ENCODE results near the gene KRT85. TPM values are rescaled to one million over a fixed set of nuclear protein-coding genes. Genes with fewer than 3 reads are reported as not detected.

KRT85 gene
- total RNA-seq, 1 donor from 2014 or later, result not detected

DNA sequence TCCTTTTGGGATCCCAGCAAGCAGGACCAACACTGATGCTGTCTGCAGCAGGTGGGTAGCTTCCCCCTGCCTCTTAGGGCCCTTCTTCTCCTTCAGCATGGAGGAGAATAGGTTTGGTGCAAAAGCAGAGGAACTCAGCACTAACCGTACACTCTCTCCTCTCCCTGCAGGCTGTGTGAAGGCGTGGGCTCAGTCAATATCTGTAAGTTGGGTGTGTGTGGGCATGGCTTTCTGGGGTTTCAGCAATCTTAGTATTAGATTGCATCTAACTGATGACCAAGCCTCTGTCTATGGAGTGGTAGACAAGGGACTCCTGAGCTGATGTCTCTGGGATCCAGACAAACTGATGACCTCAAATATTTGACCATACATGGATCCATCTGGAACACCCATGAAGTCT lies 14.3 kb downstream of the KRT85 start:
- no peak for DNase-seq
- no peak overlapping the region for H3K4me3 ChIP-seq
- H3K27ac ChIP-seq, result no peak overlapping the region
- peaks cover 15% of the 10 kb centered on the region for H3K27me3 ChIP-seq (ENCODE audit: low read depth)
- intact Hi-C loops (cut with DNase I), result no loop called here
- H3K9me3 ChIP-seq, result no peaks in the 10 kb centered on the region
- peaks cover 7% of the 10 kb centered on the region for H3K4me1 ChIP-seq
- ATAC-seq, result no peak
- TF ChIP-seq, protein P1, sequence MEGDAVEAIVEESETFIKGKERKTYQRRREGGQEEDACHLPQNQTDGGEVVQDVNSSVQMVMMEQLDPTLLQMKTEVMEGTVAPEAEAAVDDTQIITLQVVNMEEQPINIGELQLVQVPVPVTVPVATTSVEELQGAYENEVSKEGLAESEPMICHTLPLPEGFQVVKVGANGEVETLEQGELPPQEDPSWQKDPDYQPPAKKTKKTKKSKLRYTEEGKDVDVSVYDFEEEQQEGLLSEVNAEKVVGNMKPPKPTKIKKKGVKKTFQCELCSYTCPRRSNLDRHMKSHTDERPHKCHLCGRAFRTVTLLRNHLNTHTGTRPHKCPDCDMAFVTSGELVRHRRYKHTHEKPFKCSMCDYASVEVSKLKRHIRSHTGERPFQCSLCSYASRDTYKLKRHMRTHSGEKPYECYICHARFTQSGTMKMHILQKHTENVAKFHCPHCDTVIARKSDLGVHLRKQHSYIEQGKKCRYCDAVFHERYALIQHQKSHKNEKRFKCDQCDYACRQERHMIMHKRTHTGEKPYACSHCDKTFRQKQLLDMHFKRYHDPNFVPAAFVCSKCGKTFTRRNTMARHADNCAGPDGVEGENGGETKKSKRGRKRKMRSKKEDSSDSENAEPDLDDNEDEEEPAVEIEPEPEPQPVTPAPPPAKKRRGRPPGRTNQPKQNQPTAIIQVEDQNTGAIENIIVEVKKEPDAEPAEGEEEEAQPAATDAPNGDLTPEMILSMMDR (IDR thresholded peaks at IDR 0.05), result no peak
- no peaks in the 10 kb centered on the region for H3K36me3 ChIP-seq

DNA sequence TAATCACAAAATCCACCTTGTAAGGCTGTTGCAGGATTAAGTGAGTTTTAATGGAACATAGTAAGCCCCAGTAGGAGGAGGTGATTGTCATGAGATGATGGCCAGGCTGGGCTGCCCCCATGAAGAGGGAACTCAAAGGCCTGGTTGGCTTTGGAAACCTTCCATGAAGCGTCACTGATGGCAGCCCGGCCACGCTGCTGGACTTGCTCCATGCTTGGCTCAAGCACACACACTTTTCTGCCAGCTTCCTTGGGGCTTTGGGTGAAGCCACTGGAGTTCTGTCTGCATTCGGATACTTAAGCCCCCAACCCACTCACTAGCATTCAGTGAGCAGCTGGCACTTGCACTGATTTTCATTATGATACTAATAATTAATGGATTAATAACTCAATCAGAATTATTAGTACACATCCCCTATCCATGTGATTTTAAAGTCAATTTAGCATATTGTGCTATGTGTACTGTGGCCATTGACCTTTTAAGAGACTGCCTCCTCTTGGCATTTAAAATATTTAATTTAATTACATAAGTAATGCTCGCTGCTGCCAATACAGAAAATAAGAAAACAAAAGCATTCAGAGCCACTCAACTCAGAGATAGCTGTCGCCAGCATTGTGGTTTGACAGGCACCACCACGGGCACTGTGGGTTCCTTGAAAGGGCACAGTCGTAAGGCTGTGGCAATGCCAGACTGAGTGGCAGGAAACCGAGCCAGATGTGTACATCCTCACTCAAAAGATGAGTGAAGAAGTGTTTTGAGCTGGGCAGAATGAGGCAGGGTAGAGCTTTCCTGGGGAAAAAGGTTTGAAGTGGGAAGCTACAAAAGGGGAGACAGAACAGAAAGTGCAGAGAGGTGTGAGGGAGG lies 15.9 kb downstream of the KRT85 start:
- H3K4me3 ChIP-seq, result no peak overlapping the region
- H3K27ac ChIP-seq, result no peak overlapping the region
- ATAC-seq, result peak; percentile 45 to 68
- no peak for DNase-seq
- peaks cover 10% of the 10 kb centered on the region for H3K27me3 ChIP-seq (ENCODE audit: low read depth)
- no peaks in the 10 kb centered on the region for H3K36me3 ChIP-seq
- intact Hi-C loops (cut with DNase I), result no loop called here
- TF ChIP-seq, protein P1 (IDR thresholded peaks at IDR 0.05), result no peak
- no peaks in the 10 kb centered on the region for H3K9me3 ChIP-seq
- peaks cover 7% of the 10 kb centered on the region for H3K4me1 ChIP-seq

DNA sequence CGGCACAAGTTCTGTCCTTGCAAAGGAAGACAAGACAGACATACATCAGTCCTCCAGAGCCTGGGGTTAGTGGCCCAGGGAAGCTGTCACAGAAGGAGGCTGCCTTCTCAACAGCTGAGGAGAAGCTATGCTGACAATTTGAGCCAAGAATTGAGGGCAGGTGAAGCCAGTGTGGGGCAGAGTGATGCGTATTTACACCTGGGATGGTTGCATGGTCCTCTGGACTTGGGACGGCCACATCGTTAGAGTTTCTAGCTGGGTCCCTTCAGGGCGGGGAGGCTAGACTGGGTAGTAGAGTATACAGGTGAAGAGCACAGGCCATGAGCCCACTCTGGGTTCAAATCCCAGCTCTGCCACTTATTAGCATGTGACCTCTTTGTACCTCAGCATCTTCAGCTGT lies 16.5 kb downstream of the KRT85 start:
- ATAC-seq (no peak), DNase-seq (no peak)
- Histone ChIP-seq H3K4me1 (peaks cover 12% of the 10 kb centered on the region), H3K9me3 (no peaks in the 10 kb centered on the region), H3K4me3 (no peak overlapping the region), H3K36me3 (no peaks in the 10 kb centered on the region), H3K27me3 (ENCODE audit: low read depth) (peaks cover 4% of the 10 kb centered on the region), H3K27ac (no peak overlapping the region)
- TF ChIP-seq, protein P1 (IDR thresholded peaks at IDR 0.05), result no peak
- intact Hi-C loops (cut with DNase I), result no loop called here

DNA sequence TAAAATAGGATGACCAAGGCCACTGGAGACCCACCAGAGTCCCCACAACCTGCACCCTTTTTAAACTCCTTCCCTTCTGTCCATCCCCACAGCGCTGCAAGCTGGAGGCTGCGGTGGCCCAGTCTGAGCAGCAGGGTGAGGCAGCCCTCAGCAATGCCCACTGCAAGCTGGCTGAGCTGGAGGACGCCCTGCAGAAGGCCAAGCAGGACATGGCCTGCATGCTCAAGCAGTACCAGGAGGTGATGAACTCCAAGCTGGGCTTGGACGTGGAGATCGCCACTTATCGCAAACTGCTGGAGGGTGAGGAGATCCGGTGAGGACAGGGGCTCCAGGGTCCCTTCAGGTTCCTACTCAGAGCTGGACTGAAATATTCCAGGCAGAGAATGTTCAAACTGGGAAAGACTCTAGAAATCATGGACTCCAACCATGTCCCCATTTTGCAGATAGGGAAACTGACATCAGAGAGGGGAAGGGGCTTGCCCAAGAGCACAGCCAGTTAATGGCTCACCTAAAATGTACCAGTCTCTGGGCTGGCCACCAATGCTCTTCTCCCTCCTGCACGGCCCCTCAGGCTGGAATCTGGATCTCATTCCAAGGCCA lies 17.2 kb downstream of the KRT85 start:
- Histone ChIP-seq H3K27ac (no peak overlapping the region), H3K4me1 (peaks cover 14% of the 10 kb centered on the region), H3K4me3 (no peak overlapping the region), H3K36me3 (no peaks in the 10 kb centered on the region), H3K9me3 (no peaks in the 10 kb centered on the region), H3K27me3 (ENCODE audit: low read depth) (no peaks in the 10 kb centered on the region)
- ATAC-seq, result no peak
- intact Hi-C loops (cut with DNase I), result no loop called here
- TF ChIP-seq, protein P1 (IDR thresholded peaks at IDR 0.05), result no peak
- no peak for DNase-seq

DNA sequence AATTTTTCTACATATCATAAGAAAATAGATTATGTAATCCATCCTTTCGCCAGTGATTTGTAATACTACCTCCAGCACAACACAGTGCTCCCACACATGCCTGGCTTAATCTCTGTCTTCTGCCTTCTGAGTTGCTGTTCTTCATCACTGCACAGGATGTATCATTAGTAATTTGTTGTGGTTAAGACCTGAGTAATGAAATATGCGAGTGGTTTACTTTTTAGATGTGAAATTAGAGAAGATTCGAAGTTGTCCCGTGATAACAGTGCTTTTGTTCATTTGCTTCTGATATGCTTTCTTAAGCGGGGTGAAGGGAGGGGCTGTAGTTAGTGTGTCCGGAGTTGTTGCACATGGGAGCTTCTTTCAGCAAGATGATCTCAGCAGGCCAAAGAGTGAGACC lies 18.1 kb downstream of the KRT85 start:
- H3K4me3 ChIP-seq, result no peak overlapping the region
- DNase-seq (no peak), ATAC-seq (no peak)
- no peaks in the 10 kb centered on the region for H3K9me3 ChIP-seq
- intact Hi-C loops (cut with DNase I), result no loop called here
- no peaks in the 10 kb centered on the region for H3K27me3 ChIP-seq (ENCODE audit: low read depth)
- H3K36me3 ChIP-seq, result no peaks in the 10 kb centered on the region
- H3K27ac ChIP-seq, result no peak overlapping the region
- TF ChIP-seq, protein P1 (IDR thresholded peaks at IDR 0.05), result no peak
- peaks cover 14% of the 10 kb centered on the region for H3K4me1 ChIP-seq

Measured in lower lobe of right lung (tissue), 2 donors.